HG03039 (cell line): Measurements from ENCODE around the gene SCRT2.
"Not testable (repeated sequence)": the region's sequence is repeated elsewhere in the genome, so short reads cannot be mapped to it uniquely, and the experiment has no call there.

Experiments
- ATAC-seq: cut with Tn5 transposase; IDR thresholded peaks from one replicate; pipeline ENCODE4 v1.9.1; 2021; ENCODE audit warnings: mild to moderate bottlenecking, moderate library complexity; ENCODE audit not compliant: unreplicated experiment

SCRT2 gene

DNA sequence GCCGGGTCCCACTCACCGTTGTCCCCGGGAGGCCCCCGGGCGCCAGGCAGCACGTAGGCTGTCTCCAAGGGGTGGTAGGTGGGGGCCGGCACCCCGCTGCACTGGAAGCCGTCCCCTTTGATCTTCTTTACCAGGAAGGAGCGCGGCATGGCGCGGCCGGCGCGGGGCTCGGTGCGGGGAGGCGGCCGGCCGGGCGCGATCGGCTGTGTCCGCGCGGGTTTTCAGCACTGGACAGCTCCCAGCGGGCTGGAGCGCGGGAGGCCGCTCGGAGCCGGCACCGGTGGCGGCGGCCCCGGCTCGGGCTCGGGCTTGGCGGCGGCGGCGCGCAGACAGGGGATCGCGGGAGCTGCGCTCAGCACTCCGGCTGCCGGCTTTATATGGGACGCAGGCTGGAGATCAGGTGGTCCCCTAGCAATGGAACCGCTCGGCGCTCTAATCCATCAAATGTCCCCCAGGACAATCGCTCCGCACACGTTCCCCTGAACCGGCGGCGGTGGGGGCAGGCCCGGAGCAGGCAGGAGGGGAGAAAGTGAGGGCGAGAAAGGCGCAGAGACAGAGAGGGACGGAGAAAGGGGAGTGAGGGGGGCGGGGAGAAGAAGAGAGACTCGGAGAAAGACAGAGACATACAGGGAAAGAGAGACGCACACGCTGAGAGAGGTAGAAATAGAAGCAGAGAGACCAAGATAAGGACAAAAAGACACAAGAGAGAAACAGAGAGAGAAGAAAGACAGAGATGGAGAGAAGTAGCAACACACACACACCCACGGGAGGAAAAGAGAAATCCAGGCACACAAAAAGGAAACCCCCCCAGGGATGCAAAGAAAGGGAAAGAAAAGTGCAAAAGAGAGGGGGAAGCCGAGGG is at the start of gene SCRT2:
SCRT2 (minus strand) TSS at position 350 of the 862 bp plus-strand sequence; CDS start at position 149, 201 bp downstream.
- ATAC-seq, result no peak

- ATAC-seq, result not testable (repeated sequence)
Measured at GRCh38 chr20:724797-725196, 49.2 kb upstream of the SCRT2 start.

GRCh38 chr20:723756-724155 is 48.2 kb upstream of the SCRT2 start:
- ATAC-seq, result no peak

- no peak for ATAC-seq
Measured at GRCh38 chr20:722822-723644, 47.4 kb upstream of the SCRT2 start.

DNA sequence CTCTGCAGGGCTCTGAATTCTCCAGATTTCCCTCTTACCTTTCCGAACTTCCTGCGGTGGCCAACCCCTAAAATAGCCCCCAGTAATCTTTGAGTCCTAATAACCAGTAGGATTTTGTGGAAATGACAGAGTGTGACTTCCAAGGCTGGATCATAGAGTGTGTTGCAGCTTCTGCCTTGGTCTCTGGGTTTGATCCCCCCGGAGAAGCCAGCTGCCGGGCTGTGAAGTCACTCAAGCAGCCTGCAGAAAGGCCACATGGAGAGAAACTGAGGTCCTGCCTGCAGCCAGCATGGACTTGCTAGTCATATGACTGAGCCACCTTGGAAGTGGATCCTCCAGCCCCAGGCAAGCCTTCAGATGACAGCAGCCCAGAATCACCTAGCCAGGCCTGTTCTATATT is 46.3 kb upstream of the SCRT2 start:
- no peak for ATAC-seq

- no peak for ATAC-seq
Measured at GRCh38 chr20:719816-720215, 44.2 kb upstream of the SCRT2 start.

DNA sequence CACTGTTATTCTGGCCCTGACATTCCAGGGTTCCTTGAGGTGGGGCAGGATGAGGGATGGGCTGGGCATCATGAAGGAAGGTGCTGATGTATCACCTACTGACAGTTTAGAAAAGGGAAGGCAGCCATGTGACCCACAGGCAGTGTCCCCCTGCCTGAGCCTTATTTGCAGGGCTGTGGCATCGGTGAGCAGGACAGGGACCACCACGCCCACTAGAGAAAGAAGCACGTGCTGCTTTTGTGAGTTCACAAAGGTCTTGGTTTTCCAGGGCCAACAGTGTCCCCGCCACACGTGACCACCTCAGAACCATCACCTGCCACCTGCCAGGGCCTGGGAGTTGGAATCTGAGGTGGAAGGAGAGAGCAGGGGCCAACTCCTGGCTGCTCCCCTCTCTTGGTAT is 43.5 kb upstream of the SCRT2 start:
- ATAC-seq, result no peak

DNA sequence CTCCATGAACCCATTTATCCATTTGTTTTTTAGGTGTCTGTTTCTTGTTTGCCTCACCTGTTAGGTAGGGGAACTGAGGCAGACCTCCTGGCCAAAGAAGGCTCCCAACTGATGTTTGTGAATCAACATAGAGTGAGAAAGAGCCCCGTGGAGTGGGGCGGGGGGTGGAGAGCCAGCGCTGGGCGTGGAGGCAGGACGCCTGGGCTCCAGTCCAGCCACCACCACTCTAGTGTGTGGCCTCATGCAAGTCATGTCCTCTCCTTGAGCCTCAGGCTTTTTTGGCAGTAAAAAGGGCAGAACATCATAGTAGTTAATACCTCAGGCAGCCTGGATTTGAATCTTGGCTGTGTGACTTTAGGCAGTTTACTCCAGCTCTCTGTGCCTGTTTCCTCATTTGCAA is 42.2 kb upstream of the SCRT2 start:
- no peak for ATAC-seq

GRCh38 chr20:717271-717670 is 41.7 kb upstream of the SCRT2 start:
- ATAC-seq, result no peak

- ATAC-seq, result no peak
Measured at GRCh38 chr20:714453-714852, 38.9 kb upstream of the SCRT2 start.

DNA sequence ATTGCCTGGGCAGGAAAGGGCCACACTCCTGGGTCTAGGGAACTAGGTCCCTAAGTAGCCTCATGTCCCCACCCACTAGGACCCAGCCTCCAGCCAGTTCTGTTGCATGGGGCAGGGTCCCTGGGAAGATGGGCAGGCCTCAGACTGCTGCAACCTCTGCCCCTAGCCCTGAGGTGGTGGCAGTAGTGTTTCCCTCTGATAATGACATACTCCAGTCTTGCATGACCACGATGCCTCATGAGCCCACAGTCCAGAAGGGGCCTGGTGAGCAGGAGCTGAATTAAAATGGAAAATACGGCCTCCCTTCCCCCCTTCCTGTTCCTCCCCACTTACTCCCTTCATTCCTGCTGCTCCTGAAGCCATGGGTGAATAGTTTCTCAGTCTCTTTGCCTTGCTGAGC is 36.0 kb upstream of the SCRT2 start:
- no peak for ATAC-seq

DNA sequence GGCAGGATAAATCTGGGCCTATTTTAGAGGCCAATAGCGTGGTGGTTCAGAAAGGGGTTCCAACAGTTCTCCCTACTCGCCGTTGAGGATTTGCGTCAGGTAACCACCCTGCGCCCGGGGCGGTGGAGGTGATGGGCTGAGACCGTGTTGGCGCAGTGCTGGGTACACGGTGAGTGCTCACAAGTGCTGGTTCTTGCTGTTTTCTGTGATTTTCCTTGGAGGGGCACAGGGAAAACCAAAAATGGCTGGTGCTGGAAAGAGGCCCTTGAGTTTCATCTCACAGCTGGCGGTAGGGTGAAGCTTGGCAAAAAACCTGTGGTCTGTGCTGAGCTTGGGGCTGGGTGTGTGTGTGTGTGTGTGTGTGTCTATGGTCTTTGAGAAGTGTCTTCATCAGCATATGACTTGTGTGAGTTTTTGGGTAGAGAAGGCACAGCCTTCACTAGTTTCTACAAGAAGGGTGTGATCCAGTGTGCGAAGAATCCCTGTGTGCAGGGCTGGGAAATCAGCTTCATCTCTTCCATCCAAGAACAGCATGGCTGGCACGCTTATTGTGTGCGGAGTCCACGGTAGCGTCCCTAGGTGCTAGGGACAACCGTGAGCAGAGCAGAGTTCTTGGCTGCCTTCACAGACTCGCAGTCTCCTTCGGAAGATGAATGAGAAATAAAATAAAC is 35.3 kb upstream of the SCRT2 start:
- no peak for ATAC-seq

GRCh38 chr20:709991-710779 is 34.6 kb upstream of the SCRT2 start:
- no peak for ATAC-seq

DNA sequence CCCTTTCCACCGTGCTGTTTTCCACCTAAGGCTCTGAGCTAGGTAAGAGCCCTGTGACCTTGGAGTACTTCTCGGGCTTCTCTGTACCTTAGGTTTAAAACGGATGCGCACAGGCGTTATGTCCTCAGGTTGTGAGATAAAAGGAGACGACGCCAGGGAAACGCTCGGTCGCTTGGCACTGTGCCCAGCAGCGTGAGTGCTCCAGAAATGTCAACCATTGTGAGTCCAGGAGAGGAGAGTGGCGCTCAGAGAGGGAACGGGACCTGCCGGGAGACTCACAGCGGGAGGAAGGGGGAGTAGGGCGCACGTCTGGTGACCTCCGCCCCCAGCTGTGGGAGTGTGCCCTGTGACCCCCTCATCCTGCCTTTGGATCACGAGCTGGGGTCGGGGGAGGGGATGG is 33.8 kb upstream of the SCRT2 start:
- no peak for ATAC-seq

GRCh38 chr20:708956-709355 is 33.4 kb upstream of the SCRT2 start:
- ATAC-seq, result no peak

DNA sequence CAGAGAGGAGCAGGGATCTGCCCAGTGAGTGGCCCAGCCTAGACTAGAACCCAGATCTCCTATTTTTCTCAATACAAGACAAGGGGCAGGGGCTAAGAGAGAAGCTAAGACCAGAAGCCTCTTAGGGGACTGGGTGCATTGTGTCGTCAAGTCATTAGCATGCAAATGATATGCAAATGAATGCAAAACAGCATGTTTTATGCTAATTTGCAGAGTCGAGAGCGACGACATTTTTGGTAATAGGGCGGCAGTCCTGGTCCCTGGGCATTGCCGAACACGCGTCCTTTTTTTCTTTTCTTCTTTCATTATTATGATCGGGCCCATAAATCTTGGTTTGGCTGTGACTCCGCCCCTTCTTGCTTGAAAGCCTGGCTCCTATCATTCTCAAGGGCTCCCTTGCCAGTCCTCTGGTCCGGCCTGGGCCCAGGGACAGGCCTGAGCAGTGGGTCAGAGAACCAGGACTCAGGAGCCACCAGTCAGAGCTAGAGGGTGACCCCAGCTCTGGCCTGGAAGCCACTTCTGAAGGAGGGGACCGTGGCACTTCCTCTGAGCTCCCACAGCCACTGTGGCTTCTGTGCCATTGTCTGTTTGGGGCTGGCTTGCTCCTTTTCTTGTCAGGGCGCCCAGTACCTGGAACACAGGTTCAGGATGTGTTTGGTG is 32.0 kb upstream of the SCRT2 start:
- ATAC-seq, result no peak

DNA sequence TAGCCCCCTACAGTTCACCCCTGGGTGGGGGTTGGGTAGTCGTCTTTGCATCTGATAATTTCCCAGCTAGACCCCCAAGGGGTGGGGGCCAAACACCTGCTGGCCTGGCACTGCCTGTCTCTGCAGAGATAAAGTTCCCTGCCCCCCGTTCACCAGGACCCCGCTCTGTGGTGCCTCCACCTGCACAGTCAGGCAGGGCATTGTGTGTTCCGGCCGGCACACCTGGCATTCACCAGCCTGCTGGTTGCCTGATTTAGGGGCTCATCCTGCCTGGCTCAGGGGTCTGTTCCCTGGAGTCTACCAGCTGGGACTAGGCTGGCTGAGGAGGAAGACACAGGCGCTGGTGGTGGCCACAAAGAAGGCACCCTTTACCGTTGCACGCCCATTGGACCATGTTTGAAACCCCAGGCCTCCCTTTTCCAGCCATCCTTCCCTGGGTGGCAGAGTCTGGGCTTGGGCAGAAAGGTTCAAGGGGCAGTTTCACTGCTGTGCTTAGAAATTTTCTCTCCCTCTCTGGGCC is 30.8 kb upstream of the SCRT2 start:
- ATAC-seq, result no peak

- no peak for ATAC-seq
Measured at GRCh38 chr20:704726-705125, 29.1 kb upstream of the SCRT2 start.

DNA sequence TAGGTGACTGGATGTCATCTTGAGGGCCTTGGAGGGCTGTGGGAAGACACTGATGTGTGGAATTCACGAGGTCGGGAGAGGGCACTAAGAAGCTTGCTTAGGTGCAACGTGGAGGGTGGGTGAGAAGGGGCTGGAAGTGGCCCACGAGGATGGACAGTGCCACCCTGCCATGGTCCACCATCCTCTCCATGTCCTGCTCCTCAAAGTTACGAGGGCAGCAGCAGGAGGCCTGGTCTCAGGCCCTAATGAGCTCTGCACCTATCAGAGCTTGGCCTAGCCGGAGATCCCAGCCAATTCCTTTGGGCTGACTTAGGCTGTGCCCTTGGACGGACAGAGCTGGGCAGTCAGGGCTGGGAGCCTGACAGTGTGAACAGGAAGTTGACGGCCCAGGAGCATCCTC is 27.8 kb upstream of the SCRT2 start:
- ATAC-seq, result no peak

GRCh38 chr20:703006-703405 is 27.4 kb upstream of the SCRT2 start:
- ATAC-seq, result no peak
